ENCODE data around the gene GSE1.

GSE1 gene

DNA sequence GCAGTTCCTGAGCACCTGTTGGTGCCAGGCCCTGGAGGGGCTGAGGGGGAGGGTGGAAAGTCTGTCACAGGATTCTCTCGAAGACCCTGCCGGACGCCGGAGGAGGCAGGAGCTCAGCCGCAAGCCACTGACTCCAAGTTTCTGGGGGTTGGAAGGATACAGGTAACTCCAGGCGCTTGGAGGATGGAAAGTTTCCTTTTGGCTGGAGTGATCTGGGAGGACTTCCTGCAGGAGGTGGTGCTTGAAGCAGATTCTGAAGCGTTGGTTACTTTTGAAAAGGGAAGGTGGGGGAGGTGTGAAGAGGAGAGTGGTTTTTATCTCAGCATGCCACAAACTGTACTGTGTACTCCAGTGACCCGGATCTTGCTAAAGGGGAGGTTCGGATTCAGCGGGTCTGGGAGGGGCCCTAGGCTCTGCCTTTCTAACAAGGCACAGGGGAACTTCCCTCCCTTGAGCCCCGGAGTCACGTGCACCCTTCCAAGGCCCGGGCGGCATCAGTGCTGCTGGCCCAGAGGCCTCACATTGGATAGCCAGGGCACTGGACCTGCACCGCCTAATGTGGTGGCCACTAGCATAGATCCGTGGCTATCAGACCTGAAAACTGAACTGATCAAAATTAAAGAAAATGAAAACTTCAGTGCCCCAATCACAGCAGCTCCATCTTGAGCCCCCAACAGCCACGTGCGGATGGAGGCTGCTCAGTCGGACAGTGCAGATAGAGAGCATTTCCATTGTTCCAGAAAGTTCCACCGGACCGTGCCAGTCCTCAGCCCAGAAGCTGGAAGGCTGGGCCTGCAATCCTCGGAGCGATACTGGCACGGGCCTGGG lies 42.2 kb upstream of the GSE1 start:
- no peak overlapping the region for H3K4me3 ChIP-seq (ENCODE audit: low read depth, low read length)
- TF ChIP-seq, protein P1, sequence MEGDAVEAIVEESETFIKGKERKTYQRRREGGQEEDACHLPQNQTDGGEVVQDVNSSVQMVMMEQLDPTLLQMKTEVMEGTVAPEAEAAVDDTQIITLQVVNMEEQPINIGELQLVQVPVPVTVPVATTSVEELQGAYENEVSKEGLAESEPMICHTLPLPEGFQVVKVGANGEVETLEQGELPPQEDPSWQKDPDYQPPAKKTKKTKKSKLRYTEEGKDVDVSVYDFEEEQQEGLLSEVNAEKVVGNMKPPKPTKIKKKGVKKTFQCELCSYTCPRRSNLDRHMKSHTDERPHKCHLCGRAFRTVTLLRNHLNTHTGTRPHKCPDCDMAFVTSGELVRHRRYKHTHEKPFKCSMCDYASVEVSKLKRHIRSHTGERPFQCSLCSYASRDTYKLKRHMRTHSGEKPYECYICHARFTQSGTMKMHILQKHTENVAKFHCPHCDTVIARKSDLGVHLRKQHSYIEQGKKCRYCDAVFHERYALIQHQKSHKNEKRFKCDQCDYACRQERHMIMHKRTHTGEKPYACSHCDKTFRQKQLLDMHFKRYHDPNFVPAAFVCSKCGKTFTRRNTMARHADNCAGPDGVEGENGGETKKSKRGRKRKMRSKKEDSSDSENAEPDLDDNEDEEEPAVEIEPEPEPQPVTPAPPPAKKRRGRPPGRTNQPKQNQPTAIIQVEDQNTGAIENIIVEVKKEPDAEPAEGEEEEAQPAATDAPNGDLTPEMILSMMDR (IDR thresholded peaks at IDR 0.05; ENCODE audit: control insufficient read depth, extremely low read depth, insufficient read depth): no peak
- no peak for DNase-seq (ENCODE audit: low read depth)

GRCh38 chr16:85571563-85571812 lies 41.6 kb upstream of the GSE1 start:
- TF ChIP-seq, protein P1 (IDR thresholded peaks at IDR 0.05; ENCODE audit: control insufficient read depth, extremely low read depth, insufficient read depth): no peak
- no peak overlapping the region for H3K4me3 ChIP-seq (ENCODE audit: low read depth, low read length)
- no peak for DNase-seq (ENCODE audit: low read depth)

DNA sequence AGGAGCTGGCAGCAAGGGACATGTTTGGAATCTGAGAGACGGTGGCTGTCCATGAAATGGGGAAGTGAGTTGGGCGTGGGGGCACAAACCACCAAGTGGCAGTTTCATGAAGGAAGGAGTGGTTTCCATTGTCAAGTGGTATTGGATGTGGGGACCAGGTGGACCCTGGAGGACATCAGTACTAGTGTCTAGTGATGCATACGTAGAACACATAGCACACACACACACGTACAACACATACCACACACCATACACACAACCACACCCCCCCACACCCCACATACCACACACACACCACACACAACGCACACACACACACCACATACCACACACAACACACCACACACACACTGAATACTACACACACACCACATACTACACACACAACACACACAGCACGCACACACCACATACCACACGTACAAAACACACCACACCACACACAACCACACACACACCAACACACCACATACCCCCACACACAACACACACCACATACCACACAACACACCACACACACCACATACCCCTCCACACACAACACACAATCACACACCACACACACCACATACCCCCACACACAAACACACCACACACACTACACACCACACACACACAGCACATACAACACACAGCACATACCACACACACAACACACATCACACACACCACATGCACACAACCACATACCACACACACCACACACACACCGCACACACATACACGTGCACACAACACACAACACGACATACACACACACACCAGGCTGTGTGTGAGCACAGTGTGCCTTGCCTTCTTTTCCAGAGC lies 41.1 kb upstream of the GSE1 start:
- DNase-seq (ENCODE audit: low read depth): no peak
- H3K4me3 ChIP-seq (ENCODE audit: low read depth, low read length): no peak overlapping the region
- TF ChIP-seq, protein P1 (IDR thresholded peaks at IDR 0.05; ENCODE audit: control insufficient read depth, extremely low read depth, insufficient read depth): no peak

- DNase-seq (ENCODE audit: low read depth): no peak
- TF ChIP-seq, protein P1 (IDR thresholded peaks at IDR 0.05; ENCODE audit: control insufficient read depth, extremely low read depth, insufficient read depth): no peak
- no peak overlapping the region for H3K4me3 ChIP-seq (ENCODE audit: low read depth, low read length)
Measured at GRCh38 chr16:85573045-85573695, 40.0 kb upstream of the GSE1 start.

GRCh38 chr16:85573696-85574641 lies 39.2 kb upstream of the GSE1 start:
- no peak for DNase-seq (ENCODE audit: low read depth)
- TF ChIP-seq, protein P1 (IDR thresholded peaks at IDR 0.05; ENCODE audit: control insufficient read depth, extremely low read depth, insufficient read depth): no peak
- H3K4me3 ChIP-seq (ENCODE audit: low read depth, low read length): no peak overlapping the region

All from LNCaP clone FGC (cell line).